K562 (cell line): Measurements from ENCODE around the gene ANKRD27. TPM values are rescaled to one million over a fixed set of nuclear protein-coding genes. Genes with fewer than 3 reads are reported as not detected.

ENCODE experiments used
- ATAC-seq: fragments of 200-7000 bp; cut with Tn5 transposase; 3 replicates; pipeline ENCODE4 v1.9.1; 2020; ENCODE audit warnings: moderate library complexity
- BruUV-seq: library from RNA; stranded (reverse); fragments of 400-500 nt; replicated peaks from 2 replicates; lab custom pipeline; 2021; lab: Mats Ljungman, UMichigan
- CTCF ChIA-PET: fragments of 300-600 bp; formaldehyde crosslinking; extraction: SDS; loops from one replicate; lab custom pipeline; 2021; ENCODE audit warnings: low intra/inter-chr PET ratio; lab: Yijun Ruan, JAX
- POLR2A ChIA-PET: fragments of 300-600, 350-650 bp; sonication (Branson Sonifier 250); formaldehyde crosslinking; extraction: SDS; loops from one replicate; lab custom pipeline; 2021; ENCODE audit warnings: antibody characterized with exemption, inconsistent platforms; lab: Yijun Ruan, JAX
- DNase-seq, 4 experiments: peaks; one replicate each; pipeline versions ENCODE4 v3.0.0 to v3.0.0-alpha.2; 2011 to 2018; ENCODE audit warnings: low spot score in 3 of 4, mixed read lengths in 3 of 4; ENCODE audit errors: extremely low read depth in 1 of 4
- FAIRE-seq: peaks from 2 replicates; lab custom pipeline; 2011; peaks lifted over from hg19 to GRCh38; lab: Jason Lieb, UNC
- H2AFZ ChIP-seq: 2 replicates; pipeline ENCODE4 v1.6.0; 2011; ENCODE audit warnings: low read depth, low read length, control low read depth, inconsistent platforms
- H3K27ac ChIP-seq: fragments of 200-600 bp; 3 replicates; pipeline ENCODE4 v1.8.0; 2011; ENCODE audit warnings: low read depth, mild to moderate bottlenecking, control low read depth, inconsistent platforms, low read length, moderate library complexity, mixed read lengths; ENCODE audit errors: extremely low read depth
- H3K27me3 ChIP-seq, 2 experiments: fragments of 300-600 bp in 1 of 2; 2 replicates in 1 of 2; 3 replicates in 1 of 2; pipeline versions ENCODE4 v1.6.0 to v1.8.0; 2011; ENCODE audit warnings: inconsistent platforms in 2 of 2, low read length in 2 of 2, mild to moderate bottlenecking in 1 of 2, mixed read lengths in 1 of 2, moderate library complexity in 1 of 2; ENCODE audit not compliant: control insufficient read depth in 2 of 2, insufficient read depth in 2 of 2
- H3K36me3 ChIP-seq: fragments of 300-600 bp; 3 replicates; pipeline ENCODE4 v1.8.0; 2011; ENCODE audit warnings: mild to moderate bottlenecking, low read length, inconsistent platforms; ENCODE audit not compliant: control insufficient read depth, insufficient read depth
- H3K4me1 ChIP-seq, 2 experiments: fragments of 200-600 bp in 1 of 2; replicated peaks in 1 of 2; 2 replicates in 1 of 2; 3 replicates in 1 of 2; pipeline versions ENCODE4 v1.5.1 to v1.8.0; 2011; ENCODE audit warnings: inconsistent platforms in 2 of 2, low read length in 2 of 2, mild to moderate bottlenecking in 1 of 2, mixed read lengths in 1 of 2, moderate library complexity in 1 of 2; ENCODE audit not compliant: control insufficient read depth in 2 of 2, insufficient read depth in 2 of 2
- H3K4me2 ChIP-seq: 2 replicates; pipeline ENCODE4 v1.6.1; 2011; ENCODE audit warnings: low read length, control low read depth, inconsistent platforms, mixed read lengths; ENCODE audit not compliant: insufficient read depth
- H3K4me3 ChIP-seq: fragments of 200-600 bp; sonication (generic), shearing (Covaris generic); 2 replicates; pipeline ENCODE4 v1.5.1; 2016; ENCODE audit warnings: control low read depth, inconsistent platforms
- H3K79me2 ChIP-seq: fragments of 200-600 bp; 3 replicates; pipeline ENCODE4 v1.8.0; 2011; ENCODE audit warnings: low read length, inconsistent platforms; ENCODE audit not compliant: control insufficient read depth, insufficient read depth
- H3K9ac ChIP-seq, 2 experiments: 2 replicates each; pipeline versions ENCODE4 v1.6.0 to v1.6.1; 2011; ENCODE audit warnings: low read depth in 2 of 2, low read length in 2 of 2, control low read depth in 1 of 2, inconsistent platforms in 1 of 2, mild to moderate bottlenecking in 1 of 2, mixed read lengths in 1 of 2; ENCODE audit not compliant: insufficient read depth in 1 of 2
- H3K9me1 ChIP-seq: one replicate; pipeline ENCODE4 v1.6.0; 2011; ENCODE audit warnings: inconsistent platforms, mild to moderate bottlenecking, low read length, moderate library complexity; ENCODE audit not compliant: control insufficient read depth, insufficient read depth
- H3K9me3 ChIP-seq: replicated peaks from 2 replicates; pipeline ENCODE4 v1.5.1; 2011; ENCODE audit warnings: low read depth, low read length, inconsistent platforms; ENCODE audit not compliant: control insufficient read depth, insufficient read depth
- H4K20me1 ChIP-seq: replicated peaks from 2 replicates; pipeline ENCODE4 v1.6.1; 2011; ENCODE audit warnings: low read length, inconsistent platforms, mixed read lengths; ENCODE audit not compliant: control insufficient read depth, insufficient read depth
- BCL6 ChIP-seq: fragments of 250-450 bp; sonication (Bioruptor Pico); IDR thresholded peaks from 2 replicates; pipeline ENCODE4 v1.4.0; 2020
- HMG20B ChIP-seq: fragments of 250-450 bp; sonication (Bioruptor Pico); IDR thresholded peaks from 2 replicates; pipeline ENCODE4 v1.5.0; 2021; ENCODE audit warnings: mild to moderate bottlenecking
- MTA3 ChIP-seq: fragments of 450-650 bp; formaldehyde crosslinking; IDR thresholded peaks from 2 replicates; pipeline ENCODE4 v1.6.1; 2017; ENCODE audit warnings: mild to moderate bottlenecking, borderline replicate concordance
- NFE2L1 ChIP-seq: fragments of 450-650 bp; IDR thresholded peaks from 2 replicates; pipeline ENCODE4 v1.6.1; 2016; ENCODE audit warnings: missing genetic modification characterization, low read depth, mild to moderate bottlenecking, missing compliant biosample characterization, moderate library complexity, borderline replicate concordance
- SREBF2 ChIP-seq: sonication (generic); formaldehyde crosslinking; IDR thresholded peaks from 2 replicates; pipeline ENCODE4 v1.4.0; 2020; ENCODE audit warnings: mild to moderate bottlenecking, missing genetic modification reagents
- ZNF644 ChIP-seq: fragments of 200-800 bp; sonication (Bioruptor generic); IDR thresholded peaks from 2 replicates; pipeline ENCODE4 v1.6.1; 2016; ENCODE audit warnings: low read depth, missing genetic modification characterization, missing compliant biosample characterization
- ZNF717 ChIP-seq: fragments of 250-450 bp; sonication (Bioruptor Pico); IDR thresholded peaks from 2 replicates; pipeline ENCODE4 v1.5.0; 2021
- whole genome bisulfite sequencing: fragments of 100-300 bp; shearing (Covaris generic); methylation state at CpG from one replicate; pipeline ENCODE4 v1.1.6; 2016; ENCODE audit warnings: low coverage, mixed read lengths; ENCODE audit not compliant: insufficient coverage; ENCODE audit errors: missing lambda C conversion rate; 5-methylcytosine and 5-hydroxymethylcytosine counted together
- in situ Hi-C: fragments of 300-500 bp; cut with MboI; formaldehyde crosslinking; loops from 4 replicates; pipeline ENCODE4 v1.15.0; 2018; ENCODE audit warnings: inconsistent platforms, mixed read lengths
- intact Hi-C: fragments of 100-400 bp; cut with micrococcal nuclease; formaldehyde crosslinking; loops from 2 replicates; pipeline ENCODE4 v1.14.2; 2022
- polyA plus RNA-seq, 8 experiments: library from polyadenylated mRNA; depleted of rRNA in 4 of 8; stranded (reverse) in 5 of 8; unstranded in 3 of 8; fragments of >200 nt; fragmentation: Nextera tagmentation in 2 of 8; fragmentation: Illumina TruSeq in 1 of 8; extraction: Ambion mirVana in 2 of 8; extraction: Trizol in 1 of 8; gene quantifications; 2 replicates each; pipeline versions ENCODE4 v1.2.1 to v1.2.3, GENCODE V29; 2011 to 2014; ENCODE audit warnings: inconsistent platforms in 1 of 8, missing spikeins in 1 of 8
- total RNA-seq, 7 experiments: library from RNA; depleted of rRNA in 6 of 7; stranded (reverse); fragments of >200 nt in 6 of 7; fragmentation: Illumina TruSeq in 2 of 7; extraction: Trizol in 2 of 7; gene quantifications; 2 replicates each; pipeline versions ENCODE4 v1.2.1 to v1.2.3, GENCODE V29; 2011 to 2021; ENCODE audit warnings: low replicate concordance in 1 of 7

Gene ANKRD27
- total and polyA plus RNA-seq, 9 of the 15 experiments (the other 6 are each of a cell fraction or from before 2014, with no cell fraction given): 5.3 to 71.3 (median 54.2) TPM

GRCh38 chr19:32680986-32681385 is 6.0 kb upstream of the ANKRD27 start:
- POLR2A ChIA-PET: interaction anchor here (2.4 kb wide), 1 partner anchor 10 kb away, joined by 9 read pairs; the partner anchor contains the start of gene NUDT19
- BruUV-seq: no TSS peak
- intact Hi-C loops (no loop called here), in situ Hi-C loops (no loop called here)
- Histone ChIP-seq H3K4me3 (no peak overlapping the region), H3K9ac (no peak overlapping the region), H3K27ac (no peak overlapping the region), H3K4me2 (no peak overlapping the region), H4K20me1 (no peaks in the 10 kb centered on the region), H3K9me1 (no peaks in the 10 kb centered on the region), H3K4me1 (peaks cover 0 to 13% of the 10 kb centered on the region in 2 experiments; a peak in 2 of 5 replicates), H3K79me2 (no peaks in the 10 kb centered on the region), H3K36me3 (no peaks in the 10 kb centered on the region), H3K27me3 (no peaks in the 10 kb centered on the region), H2AFZ (no peak overlapping the region), H3K9me3 (no peaks in the 10 kb centered on the region)
- peak; percentile 46 for FAIRE-seq
- WGBS: 36% methylated on average over 2 of the region's 2 CpGs
- CTCF ChIA-PET: no interaction called here
- no peak for DNase-seq
- TF ChIP-seq HMG20B (no peak), ZNF717 (CRISPR knock-in tag) (no peak), BCL6 (CRISPR knock-in tag) (no peak), ZNF644 (tag) (no peak), NFE2L1 (tag) (no peak), MTA3 (no peak), SREBF2 (CRISPR knock-in tag) (no peak)
- no peak for ATAC-seq
